ENCODE measurements around the gene GRPEL2.
"Not testable (repeated sequence)": the region's sequence is repeated elsewhere in the genome, so short reads cannot be mapped to it uniquely, and the experiment has no call there.

DNA sequence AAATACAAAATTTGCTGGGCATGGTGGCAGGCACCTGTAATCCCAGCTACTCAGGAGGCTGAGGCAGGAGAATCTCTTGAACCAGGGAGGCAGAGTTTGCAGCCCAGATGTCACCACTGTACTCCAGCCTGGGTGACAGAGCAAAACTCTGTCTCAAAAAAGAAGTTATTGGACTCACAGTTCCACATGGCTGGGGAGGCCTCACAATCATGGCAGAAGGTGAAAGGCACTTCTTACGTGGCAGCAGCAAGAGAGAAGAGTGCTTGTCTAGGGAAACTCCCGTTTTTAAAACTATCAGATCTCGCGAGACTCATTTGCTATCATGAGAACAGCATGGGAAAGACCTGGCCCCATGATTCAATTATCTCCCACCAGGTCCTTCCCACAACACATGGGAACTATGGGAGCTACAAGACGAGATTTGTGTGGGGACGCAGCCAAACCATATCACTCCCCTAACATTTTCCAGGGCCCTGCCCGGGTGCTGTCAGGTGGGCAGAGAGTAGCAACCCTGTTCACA is 53.5 kb downstream of the GRPEL2 start:
- not testable (repeated sequence) for TF ChIP-seq EZH2phosphoT487, EZH2 (IDR thresholded peaks at IDR 0.05)
- TF ChIP-seq, protein P1, sequence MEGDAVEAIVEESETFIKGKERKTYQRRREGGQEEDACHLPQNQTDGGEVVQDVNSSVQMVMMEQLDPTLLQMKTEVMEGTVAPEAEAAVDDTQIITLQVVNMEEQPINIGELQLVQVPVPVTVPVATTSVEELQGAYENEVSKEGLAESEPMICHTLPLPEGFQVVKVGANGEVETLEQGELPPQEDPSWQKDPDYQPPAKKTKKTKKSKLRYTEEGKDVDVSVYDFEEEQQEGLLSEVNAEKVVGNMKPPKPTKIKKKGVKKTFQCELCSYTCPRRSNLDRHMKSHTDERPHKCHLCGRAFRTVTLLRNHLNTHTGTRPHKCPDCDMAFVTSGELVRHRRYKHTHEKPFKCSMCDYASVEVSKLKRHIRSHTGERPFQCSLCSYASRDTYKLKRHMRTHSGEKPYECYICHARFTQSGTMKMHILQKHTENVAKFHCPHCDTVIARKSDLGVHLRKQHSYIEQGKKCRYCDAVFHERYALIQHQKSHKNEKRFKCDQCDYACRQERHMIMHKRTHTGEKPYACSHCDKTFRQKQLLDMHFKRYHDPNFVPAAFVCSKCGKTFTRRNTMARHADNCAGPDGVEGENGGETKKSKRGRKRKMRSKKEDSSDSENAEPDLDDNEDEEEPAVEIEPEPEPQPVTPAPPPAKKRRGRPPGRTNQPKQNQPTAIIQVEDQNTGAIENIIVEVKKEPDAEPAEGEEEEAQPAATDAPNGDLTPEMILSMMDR (IDR thresholded peaks at IDR 0.05) = not testable (repeated sequence)

Measured in neural progenitor cell (in vitro differentiated cells).